GM06990 (cell line): ENCODE results near the gene PIKFYVE.

ENCODE experiments used
- DNase-seq: peaks from one replicate; pipeline ENCODE4 v3.0.0-alpha.2; 2011; ENCODE audit not compliant: insufficient read length; ENCODE audit errors: extremely low read depth
- H3K27me3 ChIP-seq: replicated peaks from 2 replicates; pipeline ENCODE4 v1.6.0; 2011; ENCODE audit warnings: low read length; ENCODE audit not compliant: control insufficient read depth, insufficient read depth
- H3K36me3 ChIP-seq: 2 replicates; pipeline ENCODE4 v1.5.1; 2011; ENCODE audit warnings: low read length; ENCODE audit not compliant: control insufficient read depth, insufficient read depth
- H3K4me3 ChIP-seq: replicated peaks from 2 replicates; pipeline ENCODE4 v1.5.1; 2011; ENCODE audit warnings: low read depth, mild to moderate bottlenecking, control low read depth, low read length
- CTCF ChIP-seq: IDR thresholded peaks from 2 replicates; pipeline ENCODE4 v1.5.1; 2011; ENCODE audit warnings: low read length, control low read depth, mild to moderate bottlenecking, inconsistent platforms; ENCODE audit not compliant: insufficient read depth, poor library complexity, severe bottlenecking

Gene PIKFYVE

GRCh38 chr2:208363485-208363884 is 97.4 kb downstream of the PIKFYVE start:
- no peak for TF ChIP-seq CTCF
- DNase-seq, result no peak

GRCh38 chr2:208366215-208367127 is 100.4 kb downstream of the PIKFYVE start:
- DNase-seq, result peak; percentile 34
- no peak for TF ChIP-seq CTCF
- Histone ChIP-seq H3K4me3 (no peak overlapping the region), H3K36me3 (no peaks in the 10 kb centered on the region), H3K27me3 (no peaks in the 10 kb centered on the region)

More at GRCh38 chr2:208363485-208363884, 97.4 kb downstream of the PIKFYVE start:
- Histone ChIP-seq H3K4me3 (no peak overlapping the region), H3K27me3 (no peaks in the 10 kb centered on the region), H3K36me3 (peaks cover 5% of the 10 kb centered on the region)

GRCh38 chr2:208369091-208369490 is 103.0 kb downstream of the PIKFYVE start:
- no peak for TF ChIP-seq CTCF
- Histone ChIP-seq H3K36me3 (no peaks in the 10 kb centered on the region), H3K27me3 (no peaks in the 10 kb centered on the region), H3K4me3 (no peak overlapping the region)
- no peak for DNase-seq

GRCh38 chr2:208370881-208371633 is 105.0 kb downstream of the PIKFYVE start:
- no peak overlapping the region for H3K4me3 ChIP-seq
- H3K36me3 ChIP-seq, result no peaks in the 10 kb centered on the region
- H3K27me3 ChIP-seq, result peaks cover 1% of the 10 kb centered on the region; the same call in 1 of the 2 replicates
- TF ChIP-seq CTCF, result no peak
- DNase-seq, result no peak

GRCh38 chr2:208371634-208371935 is 105.5 kb downstream of the PIKFYVE start:
- H3K4me3 ChIP-seq, result no peak overlapping the region
- no peak for TF ChIP-seq CTCF
- no peaks in the 10 kb centered on the region for H3K36me3 ChIP-seq
- peaks cover 1% of the 10 kb centered on the region; the same call in 1 of the 2 replicates for H3K27me3 ChIP-seq
- no peak for DNase-seq
